H1 (cell line): ENCODE data around the gene CALHM3. TPM values are rescaled to one million over a fixed set of nuclear protein-coding genes. Genes with fewer than 3 reads are reported as not detected.

Source experiments
- CTCF ChIA-PET: fragments of 300-600 bp; sonication (Branson Sonifier 250); formaldehyde crosslinking; loops from one replicate; lab custom pipeline; 2021; ENCODE audit not compliant: partially characterized antibody; lab: Charles Lee
- POLR2A ChIA-PET: fragments of 300-600 bp; sonication (Branson Sonifier 250); formaldehyde crosslinking; loops from one replicate; lab custom pipeline; 2021; ENCODE audit warnings: inconsistent platforms; ENCODE audit not compliant: partially characterized antibody; lab: Charles Lee
- DNase-seq, 2 experiments: peaks; one replicate each; pipeline versions ENCODE4 v3.0.0 to v3.0.0-alpha.2; 2010 to 2022; ENCODE audit warnings: low spot score in 2 of 2, low read depth in 1 of 2, mixed read lengths in 1 of 2
- FAIRE-seq: peaks from 2 replicates; lab custom pipeline; 2011; peaks lifted over from hg19 to GRCh38; lab: Jason Lieb, UNC
- H2AFZ ChIP-seq: 2 replicates; pipeline ENCODE4 v1.8.1; 2012; ENCODE audit warnings: low read length, inconsistent platforms
- H2AK5ac ChIP-seq: 2 replicates; pipeline ENCODE4 v1.6.1; 2013; ENCODE audit warnings: low read depth, low read length
- H2BK120ac ChIP-seq: replicated peaks from 2 replicates; pipeline ENCODE3; 2013; ENCODE audit warnings: low read depth, low read length, inconsistent platforms
- H2BK12ac ChIP-seq: 2 replicates; pipeline ENCODE4 v1.6.1; 2013; ENCODE audit warnings: low read depth, low read length
- H2BK15ac ChIP-seq: 2 replicates; pipeline ENCODE4 v1.6.1; 2013; ENCODE audit warnings: low read length
- H2BK20ac ChIP-seq: 2 replicates; pipeline ENCODE4 v1.6.1; 2013; ENCODE audit warnings: low read length
- H2BK5ac ChIP-seq: 2 replicates; pipeline ENCODE4 v1.6.1; 2013; ENCODE audit warnings: low read depth, low read length
- H3K14ac ChIP-seq: 2 replicates; pipeline ENCODE4 v1.6.1; 2013; ENCODE audit warnings: inconsistent platforms; ENCODE audit not compliant: insufficient read length
- H3K18ac ChIP-seq: 2 replicates; pipeline ENCODE4 v1.6.1; 2013; ENCODE audit warnings: low read length; ENCODE audit errors: extremely low read depth
- H3K23ac ChIP-seq: 2 replicates; pipeline ENCODE4 v1.6.1; 2013; ENCODE audit warnings: inconsistent platforms; ENCODE audit not compliant: insufficient read length
- H3K23me2 ChIP-seq: 2 replicates; pipeline ENCODE4 v1.6.1; 2013; ENCODE audit warnings: low read depth, low read length
- H3K27ac ChIP-seq: 2 replicates; pipeline ENCODE4 v1.6.1; 2011; ENCODE audit warnings: low read depth, low read length, inconsistent platforms
- H3K27me3 ChIP-seq, 4 experiments: replicated peaks in 1 of 4; 1 replicate in 1 of 4; 2 replicates in 3 of 4; pipeline versions ENCODE4 v1.6.1 to v1.8.1; 2011 to 2013; ENCODE audit warnings: low read length in 3 of 4, mild to moderate bottlenecking in 3 of 4, inconsistent platforms in 2 of 4, mixed read lengths in 2 of 4, moderate library complexity in 1 of 4; ENCODE audit not compliant: control insufficient read depth in 3 of 4, insufficient read depth in 3 of 4; ENCODE audit errors: extremely low read depth in 1 of 4
- H3K36me3 ChIP-seq, 4 experiments: 2 replicates each; pipeline versions ENCODE4 v1.6.1 to v1.8.1; 2011 to 2013; ENCODE audit warnings: mild to moderate bottlenecking in 4 of 4, low read length in 3 of 4, moderate library complexity in 2 of 4, control low read depth in 1 of 4, inconsistent platforms in 1 of 4; ENCODE audit not compliant: insufficient read depth in 4 of 4, control insufficient read depth in 2 of 4
- H3K4ac ChIP-seq: replicated peaks from 2 replicates; pipeline ENCODE3; 2013; ENCODE audit warnings: low read length, low read depth, mixed read lengths, inconsistent platforms; ENCODE audit not compliant: insufficient read length
- H3K4me1 ChIP-seq, 4 experiments: replicated peaks in 1 of 4; 1 replicate in 1 of 4; 2 replicates in 3 of 4; pipeline versions ENCODE4 v1.6.1 to v1.8.1; 2011 to 2013; ENCODE audit warnings: low read length in 3 of 4, inconsistent platforms in 2 of 4, mixed read lengths in 1 of 4; ENCODE audit not compliant: insufficient read depth in 4 of 4, control insufficient read depth in 3 of 4
- H3K4me2 ChIP-seq, 2 experiments: 2 replicates each; pipeline versions ENCODE4 v1.6.1 to v1.8.1; 2011 to 2013; ENCODE audit warnings: low read depth in 2 of 2, low read length in 2 of 2, control low read depth in 1 of 2, inconsistent platforms in 1 of 2, mild to moderate bottlenecking in 1 of 2; ENCODE audit not compliant: insufficient read depth in 1 of 2
- H3K4me3 ChIP-seq, 4 experiments: fragments of 200-600, 300-600 bp in 1 of 4; sonication (generic), shearing (Covaris generic), sonication (Bioruptor Twin) in 1 of 4; 2 replicates each; pipeline versions ENCODE4 v1.5.1 to v1.8.1; 2011 to 2016; ENCODE audit warnings: low read length in 4 of 4, low read depth in 3 of 4, control low read depth in 2 of 4, inconsistent platforms in 2 of 4, mild to moderate bottlenecking in 2 of 4, mixed read lengths in 1 of 4, moderate library complexity in 1 of 4; ENCODE audit not compliant: insufficient read depth in 2 of 4; ENCODE audit errors: extremely low read depth in 1 of 4
- H3K56ac ChIP-seq: replicated peaks from 2 replicates; pipeline ENCODE3; 2013; ENCODE audit warnings: low read depth, mild to moderate bottlenecking, mixed read lengths, low read length, inconsistent platforms; ENCODE audit not compliant: insufficient read length
- H3K79me1 ChIP-seq: 2 replicates; pipeline ENCODE4 v1.6.1; 2013; ENCODE audit warnings: low read depth, low read length, control low read depth
- H3K79me2 ChIP-seq, 2 experiments: 2 replicates each; pipeline versions ENCODE4 v1.6.1 to v1.8.1; 2012 to 2013; ENCODE audit warnings: low read length in 2 of 2, mild to moderate bottlenecking in 2 of 2, inconsistent platforms in 1 of 2; ENCODE audit not compliant: insufficient read depth in 2 of 2, control insufficient read depth in 1 of 2
- H3K9ac ChIP-seq, 4 experiments: replicated peaks in 1 of 4; 1 replicate in 1 of 4; 2 replicates in 3 of 4; pipeline versions ENCODE4 v1.6.1 to v1.8.1; 2011 to 2013; ENCODE audit warnings: low read depth in 3 of 4, low read length in 3 of 4, control low read depth in 2 of 4, mild to moderate bottlenecking in 2 of 4, moderate library complexity in 2 of 4, inconsistent platforms in 1 of 4; ENCODE audit errors: extremely low read depth in 1 of 4
- H3K9me3 ChIP-seq, 2 experiments: 2 replicates each; pipeline versions ENCODE4 v1.6.1 to v1.8.1; 2012 to 2013; ENCODE audit warnings: mild to moderate bottlenecking in 2 of 2, moderate library complexity in 2 of 2, control low read depth in 1 of 2, inconsistent platforms in 1 of 2, low read depth in 1 of 2, low read length in 1 of 2, mixed read lengths in 1 of 2; ENCODE audit not compliant: insufficient read depth in 2 of 2
- H4K20me1 ChIP-seq, 2 experiments: replicated peaks in 1 of 2; 2 replicates each; pipeline versions ENCODE3 to v1.8.1; 2011 to 2013; ENCODE audit warnings: inconsistent platforms in 2 of 2, low read length in 2 of 2, mild to moderate bottlenecking in 1 of 2; ENCODE audit not compliant: insufficient read depth in 2 of 2, control insufficient read depth in 1 of 2
- H4K5ac ChIP-seq: 2 replicates; pipeline ENCODE4 v1.6.1; 2013; ENCODE audit warnings: low read length, low read depth, mixed read lengths, inconsistent platforms; ENCODE audit not compliant: insufficient read length
- H4K8ac ChIP-seq: 2 replicates; pipeline ENCODE4 v1.8.0; 2013; ENCODE audit warnings: mild to moderate bottlenecking, moderate library complexity, low read length, inconsistent platforms; ENCODE audit not compliant: insufficient read depth; ENCODE audit errors: extremely low read depth
- H4K91ac ChIP-seq: replicated peaks from 2 replicates; pipeline ENCODE3; 2013; ENCODE audit warnings: low read length, mixed read lengths, inconsistent platforms; ENCODE audit not compliant: insufficient read length
- CBX5 ChIP-seq: fragments of 300-800, 300-1000 bp; sonication (generic); IDR thresholded peaks from 2 replicates; pipeline ENCODE4 v1.7.1; 2016; ENCODE audit warnings: antibody characterized with exemption, low read length, low read depth
- CEBPB ChIP-seq: IDR thresholded peaks from 2 replicates; pipeline ENCODE4 v1.6.1; 2012; ENCODE audit warnings: low read depth, low read length
- CHD1 ChIP-seq: IDR thresholded peaks from 2 replicates; pipeline ENCODE4 v1.6.1; 2012; ENCODE audit warnings: low read depth, low read length, improper control_type of control experiment
- JUN ChIP-seq: IDR thresholded peaks from 2 replicates; pipeline ENCODE4 v1.6.1; 2011; ENCODE audit warnings: low read depth, mild to moderate bottlenecking, improper control_type of control experiment, low read length
- KDM4A ChIP-seq: IDR thresholded peaks from one replicate; pipeline ENCODE4 v1.7.1; 2012; ENCODE audit warnings: low read depth, mild to moderate bottlenecking, moderate library complexity, low read length, inconsistent platforms; ENCODE audit not compliant: severe bottlenecking
- PHF8 ChIP-seq: fragments of 200-600 bp; sonication (generic); conservative IDR thresholded peaks from 2 replicates; pipeline ENCODE4 v1.7.1; 2012; ENCODE audit warnings: low read depth, mild to moderate bottlenecking, inconsistent platforms, low read length, moderate library complexity
- RBBP5 ChIP-seq: IDR thresholded peaks from 2 replicates; pipeline ENCODE4 v1.7.1; 2012; ENCODE audit warnings: low read depth, mild to moderate bottlenecking, inconsistent platforms, low read length, moderate library complexity, borderline replicate concordance
- SP1 ChIP-seq: IDR thresholded peaks from 2 replicates; pipeline ENCODE4 v1.6.1; 2011; ENCODE audit warnings: low read depth, low read length
- TAF1 ChIP-seq: IDR thresholded peaks from 2 replicates; pipeline ENCODE4 v1.6.1; 2011; ENCODE audit warnings: mild to moderate bottlenecking, low read depth, low read length
- TAF7 ChIP-seq: optimal IDR thresholded peaks from 2 replicates; pipeline ENCODE3; 2011; ENCODE audit warnings: low read depth, mild to moderate bottlenecking, inconsistent platforms, low read length, moderate library complexity, borderline replicate concordance
- TEAD4 ChIP-seq: IDR thresholded peaks from 2 replicates; pipeline ENCODE4 v1.6.1; 2012; ENCODE audit warnings: low read depth, low read length, inconsistent platforms, mixed read lengths
- WGBS, 2 experiments: shearing (Covaris generic) in 1 of 2; methylation state at CpG; one replicate each; pipeline versions ENCODE4 v1.1.6 to v1.1.7; 2013 to 2015; ENCODE audit warnings: low lambda C conversion rate in 2 of 2, mixed read lengths in 2 of 2, inconsistent platforms in 1 of 2, low coverage in 1 of 2, missing lambda C conversion rate in 1 of 2; ENCODE audit not compliant: insufficient replicate concordance in 2 of 2, insufficient coverage in 1 of 2, insufficient read length in 1 of 2; ENCODE audit errors: extremely low coverage in 1 of 2, missing lambda C conversion rate in 1 of 2; 5-methylcytosine and 5-hydroxymethylcytosine counted together
- polyA plus RNA-seq, 7 experiments: library from polyadenylated mRNA; depleted of rRNA in 3 of 7; stranded (reverse) in 5 of 7; unstranded in 2 of 7; fragments of >200 nt in 5 of 7; fragments of 200-250 nt in 2 of 7; gene quantifications; 1 replicate in 5 of 7; 2 replicates in 1 of 7; 4 replicates in 1 of 7; pipeline versions ENCODE4 v1.2.1 to v1.2.3, GENCODE V29; 2011 to 2013; ENCODE audit warnings: missing spikeins in 2 of 7, mixed read lengths in 2 of 7
- total RNA-seq: library from RNA; stranded (reverse); fragmentation: NEBNext Ultra II Directional; extraction: Animal tissue kit (Norgen Biotek cat#: 25700); gene quantifications from 2 replicates; pipeline ENCODE4 v1.2.1, GENCODE V29; 2021
- TF ChIP-seq, protein P1 (sequence below): IDR thresholded peaks from 2 replicates; pipeline ENCODE4 v1.6.1; 2012; ENCODE audit warnings: inconsistent platforms
- TF ChIP-seq, protein P2 (sequence below): IDR thresholded peaks from 2 replicates; pipeline ENCODE4 v1.6.1; 2011; ENCODE audit warnings: low read depth, mild to moderate bottlenecking, low read length; ENCODE audit not compliant: insufficient read depth

CALHM3 gene
- total and polyA plus RNA-seq, 2 of the 8 experiments (the other 6 are each of a cell fraction or from before 2014, with no cell fraction given) = 0.17 to 0.60 TPM

DNA sequence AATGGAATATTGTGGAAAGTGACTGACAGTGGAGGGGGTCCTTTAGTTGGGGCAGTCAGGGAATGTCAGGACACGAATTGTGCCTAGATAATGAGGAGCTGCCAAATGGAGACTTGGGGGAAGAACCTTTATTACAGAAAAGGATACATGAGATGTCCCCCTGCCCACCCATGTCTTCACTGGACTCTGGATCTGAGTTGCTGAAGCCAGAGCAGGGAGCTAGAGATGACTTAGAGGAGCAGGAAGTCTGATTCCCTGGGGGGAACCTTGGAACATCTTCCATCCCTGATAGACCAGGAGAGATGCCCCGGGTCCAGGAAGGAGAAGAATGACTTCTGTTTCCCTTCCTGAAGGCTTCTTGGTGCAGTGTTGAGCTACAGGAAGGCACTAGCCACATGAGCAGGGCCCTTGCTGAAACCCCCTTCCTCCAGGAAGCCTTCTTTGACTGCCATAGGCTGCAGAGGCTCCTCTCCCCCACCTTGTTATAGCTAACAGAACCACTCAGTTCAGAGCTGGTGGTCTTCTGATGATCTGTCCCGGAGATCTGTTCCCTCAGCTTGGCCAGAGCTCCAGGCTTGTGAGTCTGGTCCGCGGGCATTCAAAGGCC lies 13.7 kb upstream of the CALHM3 start:
- no peaks in the 10 kb centered on the region for H4K20me1 ChIP-seq
- H4K91ac ChIP-seq = no peak overlapping the region
- H3K36me3 ChIP-seq = no peaks in the 10 kb centered on the region
- DNase-seq (no peak), FAIRE-seq (no peak)
- no peak overlapping the region for H2BK5ac ChIP-seq
- H3K18ac ChIP-seq = no peak overlapping the region
- no peak overlapping the region for H4K8ac ChIP-seq
- no peak overlapping the region for H2AK5ac ChIP-seq
- H3K27ac ChIP-seq = no peak overlapping the region
- H3K79me1 ChIP-seq = no peaks in the 10 kb centered on the region
- peaks cover 8 to 36% (median 28%) of the 10 kb centered on the region in 4 experiments for H3K27me3 ChIP-seq
- H3K4me3 ChIP-seq = peak overlapping the region in 2 of 4 experiments; percentile 25 to 71; a peak in 3 of 8 replicates
- no peak overlapping the region for H3K56ac ChIP-seq
- H2BK20ac ChIP-seq = no peak overlapping the region
- H2BK15ac ChIP-seq = no peak overlapping the region
- H3K79me2 ChIP-seq = no peaks in the 10 kb centered on the region
- H3K4me1 ChIP-seq = peaks cover 0 to 4% (median 3%) of the 10 kb centered on the region in 4 experiments; a peak in 5 of 7 replicates
- H3K4me2 ChIP-seq = peak overlapping the region; percentile 60 to 99
- H3K9ac ChIP-seq = no peak overlapping the region
- H3K4ac ChIP-seq = no peak overlapping the region
- POLR2A ChIA-PET = interaction anchor here (1.0 to 1.5 kb wide), 2 partner anchors 16 to 97 kb away, joined by 3 to 5 read pairs; partner anchors contain the start of genes ATP5MK and PDCD11
- no peak overlapping the region for H2BK120ac ChIP-seq
- H2AFZ ChIP-seq = no peak overlapping the region
- H3K23me2 ChIP-seq = peaks cover 11% of the 10 kb centered on the region
- 72% methylated on average over 5 of the region's 5 CpGs; no CpG with 5 or more reads in 1 of the 2 experiments for WGBS, 2 experiments
- no peak overlapping the region for H3K23ac ChIP-seq
- H3K9me3 ChIP-seq = no peaks in the 10 kb centered on the region
- no peak overlapping the region for H3K14ac ChIP-seq
- H2BK12ac ChIP-seq = no peak overlapping the region
- CTCF ChIA-PET = interaction anchor here (0.7 to 4.6 kb wide), 20 partner anchors 8 to 110 kb away, joined by 3 to 24 read pairs (median 4); no protein-coding TSS in a partner anchor
- no peak overlapping the region for H4K5ac ChIP-seq
- TF ChIP-seq TAF1 (no peak), CHD1 (no peak), KDM4A (no peak), CEBPB (no peak), CBX5 (no peak), SP1 (no peak), TAF7 (no peak), RBBP5 (no peak), PHF8 (no peak), JUN (no peak), TEAD4 (no peak)
- TF ChIP-seq, protein P1, sequence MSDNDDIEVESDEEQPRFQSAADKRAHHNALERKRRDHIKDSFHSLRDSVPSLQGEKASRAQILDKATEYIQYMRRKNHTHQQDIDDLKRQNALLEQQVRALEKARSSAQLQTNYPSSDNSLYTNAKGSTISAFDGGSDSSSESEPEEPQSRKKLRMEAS = no peak
- TF ChIP-seq, protein P2, sequence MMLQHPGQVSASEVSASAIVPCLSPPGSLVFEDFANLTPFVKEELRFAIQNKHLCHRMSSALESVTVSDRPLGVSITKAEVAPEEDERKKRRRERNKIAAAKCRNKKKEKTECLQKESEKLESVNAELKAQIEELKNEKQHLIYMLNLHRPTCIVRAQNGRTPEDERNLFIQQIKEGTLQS = no peak
